NCI-H1694 (cell line): ENCODE results near the gene SEZ6.

Source experiments
- DNase-seq: peaks from one replicate; lab custom pipeline; 2025; lab: John Stamatoyannopoulos, UW

Gene SEZ6

DNA sequence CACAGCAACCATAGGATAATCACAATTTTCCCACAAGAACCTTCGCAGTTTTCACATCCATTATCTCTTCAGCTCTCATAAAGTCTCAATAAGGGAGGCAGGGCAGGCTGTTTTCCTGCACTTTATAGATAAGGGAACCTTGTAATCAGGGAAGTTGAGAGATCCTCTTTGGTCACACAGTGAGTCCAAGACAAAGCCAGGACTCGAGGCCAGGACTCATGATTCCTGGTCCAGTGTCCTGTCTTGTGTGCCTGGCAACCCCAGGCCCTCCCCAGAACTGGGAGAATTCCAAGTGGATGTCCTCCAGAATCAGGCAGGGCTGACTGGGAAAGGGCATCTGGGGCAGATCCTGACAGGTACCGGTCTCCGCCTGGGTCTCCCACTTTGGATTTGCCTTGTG is 31.4 kb downstream of the SEZ6 start:
- no peak for DNase-seq

DNA sequence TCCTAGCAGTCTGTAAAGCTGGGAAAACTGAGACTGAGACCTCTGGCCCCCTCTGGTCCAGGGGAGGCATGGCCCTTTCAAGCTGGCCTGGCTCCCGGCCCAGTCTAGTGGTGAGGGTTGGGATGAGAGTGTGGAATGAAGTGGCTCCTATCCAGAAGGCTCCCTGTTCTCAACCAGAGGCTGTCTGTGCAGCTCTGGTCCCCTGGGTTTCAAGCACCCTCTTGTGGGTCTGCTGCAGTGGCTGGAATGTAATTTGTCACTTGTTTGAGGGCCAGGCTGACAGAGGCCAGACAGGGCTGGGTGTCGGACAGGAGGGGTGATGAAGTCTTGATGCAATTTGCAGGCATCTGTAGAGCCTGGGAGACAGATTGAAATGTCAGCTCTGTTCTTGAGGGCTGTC is 32.4 kb downstream of the SEZ6 start:
- no peak for DNase-seq

DNA sequence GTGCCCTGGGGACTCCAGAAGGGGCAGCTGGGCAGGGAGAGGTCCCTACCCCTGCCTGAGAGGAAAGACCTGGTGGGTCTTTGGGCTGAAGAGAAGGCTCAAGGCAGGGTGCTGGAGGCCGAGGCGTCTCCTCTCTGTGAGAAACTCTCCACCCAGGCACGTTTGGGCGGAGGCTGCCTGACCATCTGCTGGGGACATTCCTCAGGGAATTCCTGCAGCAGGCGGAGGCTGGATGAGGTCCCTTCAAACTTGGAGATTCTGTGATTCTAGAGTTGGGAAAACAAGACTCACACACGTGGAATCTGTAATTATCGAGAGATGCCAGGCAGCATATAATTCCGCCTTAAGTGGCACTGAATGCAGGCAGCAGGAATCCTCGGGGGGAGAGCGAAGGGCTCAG is 33.4 kb downstream of the SEZ6 start:
- no peak for DNase-seq

DNA sequence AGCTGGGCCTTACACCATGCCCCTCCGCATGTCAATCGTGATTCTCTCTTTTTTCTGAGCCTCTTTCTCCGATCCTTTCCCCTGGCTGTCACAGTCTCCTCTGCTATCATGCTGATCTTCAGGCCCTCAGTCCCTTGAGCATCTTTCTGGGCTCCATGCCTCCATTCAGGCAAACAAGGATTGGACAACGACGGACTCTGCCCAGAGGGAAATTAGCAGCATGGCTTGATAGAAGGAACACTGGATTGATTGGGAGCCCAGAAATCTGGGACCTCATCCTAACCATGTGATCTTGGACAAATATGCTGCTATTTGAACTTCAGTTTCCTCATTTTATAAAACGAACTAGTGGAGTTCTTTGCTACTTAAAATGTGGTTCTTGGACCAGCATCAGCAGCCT is 35.0 kb downstream of the SEZ6 start:
- no peak for DNase-seq

DNA sequence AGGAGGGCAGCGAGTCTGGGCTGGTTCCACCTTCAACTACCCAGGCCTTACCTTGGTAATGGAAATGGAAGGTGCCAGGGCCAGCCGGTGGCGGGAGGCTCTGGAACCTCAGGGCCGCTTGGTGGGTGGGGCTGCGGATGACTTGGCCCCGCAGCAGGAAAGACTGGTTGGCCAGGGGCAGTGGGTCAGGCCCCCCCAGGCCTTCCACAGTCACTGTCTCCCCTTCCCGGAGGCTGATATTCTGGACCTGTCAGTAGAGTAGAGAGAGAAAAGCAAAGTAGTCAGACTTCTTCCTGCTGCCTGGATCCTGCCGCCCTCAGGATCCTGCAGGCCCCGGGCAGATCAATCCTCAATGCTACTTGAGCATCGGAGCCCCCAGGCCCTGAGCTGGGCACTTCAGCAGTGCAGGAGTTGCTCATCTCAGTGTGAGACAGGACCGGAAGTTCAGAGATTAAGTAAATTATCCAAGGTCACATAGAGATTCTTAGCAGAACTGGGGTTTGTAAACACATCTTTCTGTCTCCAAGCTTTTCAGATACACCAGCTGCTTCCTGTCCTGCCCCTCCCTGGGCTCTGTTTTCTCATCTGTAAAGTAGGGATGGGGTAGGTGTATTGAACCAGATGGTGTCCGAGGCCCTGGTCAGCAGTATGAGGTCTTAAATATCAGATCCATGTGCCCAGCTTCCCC is 36.0 kb downstream of the SEZ6 start:
- no peak for DNase-seq

DNA sequence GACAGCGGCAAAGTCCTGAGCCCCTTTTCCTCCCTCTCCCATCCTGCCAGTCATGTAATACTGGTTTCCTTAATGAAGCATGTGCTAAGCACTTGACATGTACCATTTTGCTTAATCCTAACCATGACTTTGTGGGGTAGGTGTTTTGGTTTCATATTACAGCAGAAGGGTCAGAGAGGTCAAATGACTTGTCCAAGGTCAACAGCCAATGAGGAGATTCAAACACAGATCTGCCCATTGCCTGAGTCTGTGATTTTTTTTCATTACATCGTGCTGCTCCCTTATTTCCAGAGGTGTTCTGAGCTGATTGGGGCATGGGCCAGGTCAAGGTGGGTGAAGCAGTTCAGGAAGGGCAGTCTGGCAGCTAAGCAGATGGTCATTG is 36.9 kb downstream of the SEZ6 start:
- no peak for DNase-seq

DNA sequence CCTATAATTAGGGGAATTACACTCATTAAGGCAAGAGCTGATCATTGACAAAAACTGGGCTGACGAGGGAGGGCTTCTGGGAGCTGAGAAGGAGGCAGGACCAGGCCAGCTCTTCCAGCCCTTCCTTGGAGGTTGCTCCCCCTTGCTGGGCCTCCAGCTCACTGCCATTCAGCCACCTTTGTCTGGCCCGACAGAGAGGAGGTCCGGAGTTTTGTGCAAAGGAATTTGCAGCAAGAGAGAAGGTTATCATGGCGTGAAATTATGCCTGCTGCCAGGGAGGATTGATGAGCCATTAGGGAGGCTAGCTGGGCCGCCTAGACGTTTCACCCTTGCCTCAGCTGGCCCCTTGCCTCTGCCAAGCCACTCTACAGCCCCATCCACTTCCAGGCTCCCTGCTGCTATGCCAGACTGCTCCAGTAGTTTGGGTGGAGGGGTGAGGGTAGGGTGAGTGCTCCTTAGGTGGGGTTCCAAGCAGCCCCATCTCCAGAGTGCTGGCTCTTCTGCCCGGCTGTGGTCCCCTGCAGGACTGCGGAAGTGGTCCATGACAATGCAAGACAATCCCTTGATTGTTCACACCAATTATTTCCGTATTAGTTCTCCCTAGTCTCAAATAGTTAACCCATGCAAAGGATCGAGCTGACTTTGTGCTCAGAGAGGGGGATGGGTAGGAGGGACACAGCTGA is 37.5 kb downstream of the SEZ6 start:
- DNase-seq: no peak

DNA sequence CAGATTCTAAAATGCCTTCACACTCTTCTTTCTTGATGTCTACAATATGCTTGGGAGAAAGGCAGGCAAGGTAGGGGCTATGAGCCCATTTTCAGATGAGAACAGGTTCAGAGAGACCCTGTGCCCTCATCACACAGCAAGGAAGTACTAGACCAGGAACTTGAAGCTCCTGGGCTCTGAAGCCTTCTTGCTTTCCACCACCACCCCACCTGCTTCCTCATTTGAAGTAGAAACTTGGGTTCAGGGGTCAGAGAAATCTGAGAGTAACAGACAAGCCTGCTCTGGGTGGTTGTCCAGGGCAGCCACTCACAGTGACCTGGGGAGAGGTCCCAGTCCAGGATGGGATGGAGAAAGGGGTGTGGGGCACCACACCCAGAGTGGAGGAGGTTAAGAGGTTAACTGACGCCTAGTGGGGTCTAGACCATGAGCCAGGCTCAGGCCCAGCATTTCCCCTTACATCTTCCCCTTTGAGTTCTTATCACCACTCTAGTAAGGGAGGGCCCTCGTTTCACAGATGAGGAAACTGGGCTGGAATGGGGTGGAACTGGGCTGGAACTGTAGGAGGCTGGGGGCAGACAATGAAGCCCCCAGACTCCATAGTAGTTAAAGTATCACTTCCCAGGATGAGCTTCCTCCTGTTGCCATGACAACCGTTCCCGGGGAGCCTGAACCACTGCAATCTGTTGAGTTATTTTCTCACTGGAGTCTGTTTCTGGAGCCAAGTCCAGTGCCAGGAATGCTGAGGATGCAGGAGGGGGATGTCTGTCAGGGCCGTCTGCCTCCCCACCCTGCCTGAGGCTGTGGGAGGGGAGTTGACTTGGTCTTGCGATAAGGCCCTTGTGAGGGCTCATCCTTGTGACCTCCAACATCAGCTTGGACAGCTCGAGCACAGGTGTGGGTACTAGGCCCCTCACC is 38.4 kb downstream of the SEZ6 start:
- peak; percentile 83 for DNase-seq

DNA sequence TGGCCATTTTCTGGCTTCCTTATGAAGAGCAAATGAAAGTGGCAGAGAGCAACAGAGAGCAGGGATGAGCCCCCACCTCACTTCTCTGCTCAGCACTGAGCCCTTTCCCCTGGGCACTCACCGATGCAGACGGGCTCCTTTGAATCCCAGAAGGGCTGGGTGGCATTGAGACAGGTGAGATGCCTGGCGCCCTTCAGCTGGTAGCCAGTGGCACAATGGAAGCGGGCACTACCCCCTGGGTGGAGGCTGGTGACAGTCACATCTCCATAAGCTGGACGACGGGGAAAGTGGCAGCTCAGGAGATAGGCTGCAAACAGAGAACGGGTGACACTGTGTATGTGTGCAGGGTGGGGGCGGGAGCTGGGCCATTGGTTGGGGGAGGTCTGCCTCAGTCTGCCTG is 42.0 kb downstream of the SEZ6 start:
- DNase-seq: no peak

DNA sequence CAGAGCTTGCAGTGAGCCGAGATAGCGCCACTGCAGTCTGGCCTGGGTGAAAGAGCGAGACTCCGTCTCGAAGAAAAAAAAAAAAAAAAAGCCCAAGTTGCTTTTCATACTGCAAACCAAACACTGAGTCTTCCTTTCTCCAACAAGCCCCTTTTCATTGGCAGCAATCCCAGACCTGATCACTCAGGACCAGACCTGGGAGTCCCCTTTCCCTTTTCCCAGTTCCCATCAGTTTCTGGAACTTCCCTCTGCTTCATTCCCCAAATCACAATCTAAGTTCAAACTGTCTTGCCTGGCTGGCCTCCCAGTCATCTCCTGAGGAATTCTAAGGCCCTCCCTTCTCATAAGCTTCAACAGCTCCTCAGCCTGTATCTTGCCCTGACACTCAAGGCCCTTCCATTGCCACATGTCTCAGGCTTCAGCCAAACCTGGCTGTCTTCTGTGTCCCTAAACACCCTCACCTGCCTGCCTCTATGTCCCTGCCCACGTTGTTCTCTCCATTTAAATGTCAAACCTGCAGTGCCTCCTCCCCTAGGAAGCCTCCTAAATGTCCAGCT is 42.7 kb downstream of the SEZ6 start:
- no peak for DNase-seq

DNA sequence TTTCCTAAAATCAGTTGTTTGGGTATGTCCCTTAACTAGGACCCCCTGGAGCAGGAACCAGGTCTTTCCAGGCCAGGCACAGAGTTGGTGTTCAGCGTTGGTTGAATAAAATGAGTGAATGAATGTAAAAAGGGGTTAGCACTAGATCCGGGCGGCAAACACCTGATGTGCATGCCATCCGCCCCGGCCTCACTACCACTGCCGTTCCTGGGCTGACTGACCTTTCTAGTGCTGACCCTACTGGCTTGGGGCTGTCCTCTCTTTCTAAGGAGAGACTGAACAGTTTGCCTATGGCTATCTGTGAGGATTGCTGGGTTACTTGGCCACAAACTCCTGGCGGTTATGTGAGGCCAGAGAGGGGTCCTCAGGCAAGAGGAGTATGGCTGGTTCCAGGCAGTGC is 44.4 kb downstream of the SEZ6 start:
- DNase-seq: no peak

DNA sequence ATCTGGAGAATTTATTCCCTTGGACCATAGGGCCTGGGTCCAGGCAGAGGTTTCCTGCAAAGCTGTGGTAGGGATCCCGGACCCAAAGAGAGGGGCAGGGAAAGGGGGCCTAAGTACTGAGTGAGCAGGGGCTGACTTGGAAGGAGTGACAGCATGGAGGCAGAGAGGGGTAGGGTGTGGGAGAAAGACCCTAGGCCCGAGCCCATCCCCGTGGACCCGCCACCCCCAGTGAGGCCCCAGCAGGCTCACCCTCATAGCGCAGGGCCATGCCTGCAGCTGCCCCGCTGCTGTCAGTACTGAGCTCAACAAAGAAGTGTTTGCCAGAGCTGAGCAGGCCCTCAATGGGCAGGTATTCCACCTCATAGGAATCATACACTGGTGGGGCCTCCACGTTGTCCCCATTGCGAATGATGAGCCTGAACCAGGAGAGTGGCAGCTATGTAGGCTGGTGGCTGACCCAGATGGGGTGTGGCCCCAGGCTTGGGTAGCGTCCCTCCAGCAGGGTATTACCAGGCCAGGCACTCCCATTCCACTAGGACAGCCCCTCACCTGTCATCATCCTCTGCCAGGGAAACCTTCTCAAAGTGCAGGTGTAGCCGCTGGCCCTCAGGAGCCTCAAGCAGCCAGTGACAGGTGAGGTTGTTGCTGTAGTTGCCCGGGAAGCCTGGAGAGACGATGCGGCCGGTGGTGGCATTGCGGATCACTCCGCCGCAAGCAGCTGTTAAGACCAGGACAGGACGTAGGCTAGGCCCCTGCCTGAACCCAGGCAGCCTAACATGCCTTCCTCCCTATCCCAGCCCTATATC is 45.4 kb downstream of the SEZ6 start:
- DNase-seq: no peak

DNA sequence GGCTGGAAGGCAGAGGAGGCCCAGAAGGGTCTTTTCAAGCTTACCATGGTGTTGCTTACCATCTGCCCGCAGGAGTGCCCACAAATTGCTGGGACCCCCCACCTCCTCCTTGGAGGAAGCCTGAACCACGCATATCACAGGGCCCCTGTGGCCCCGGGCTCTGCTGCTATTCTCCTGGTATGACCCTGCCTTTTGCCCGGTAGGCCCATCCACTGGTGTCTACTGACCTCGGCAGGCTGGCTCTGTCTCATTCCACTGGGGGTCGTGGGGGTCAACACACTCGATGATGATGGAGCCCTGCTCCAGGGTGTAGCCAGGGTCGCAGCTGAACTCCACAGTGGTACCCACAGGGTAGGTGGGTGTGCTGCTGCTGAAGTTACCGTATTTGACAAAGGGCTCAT is 46.4 kb downstream of the SEZ6 start:
- no peak for DNase-seq

DNA sequence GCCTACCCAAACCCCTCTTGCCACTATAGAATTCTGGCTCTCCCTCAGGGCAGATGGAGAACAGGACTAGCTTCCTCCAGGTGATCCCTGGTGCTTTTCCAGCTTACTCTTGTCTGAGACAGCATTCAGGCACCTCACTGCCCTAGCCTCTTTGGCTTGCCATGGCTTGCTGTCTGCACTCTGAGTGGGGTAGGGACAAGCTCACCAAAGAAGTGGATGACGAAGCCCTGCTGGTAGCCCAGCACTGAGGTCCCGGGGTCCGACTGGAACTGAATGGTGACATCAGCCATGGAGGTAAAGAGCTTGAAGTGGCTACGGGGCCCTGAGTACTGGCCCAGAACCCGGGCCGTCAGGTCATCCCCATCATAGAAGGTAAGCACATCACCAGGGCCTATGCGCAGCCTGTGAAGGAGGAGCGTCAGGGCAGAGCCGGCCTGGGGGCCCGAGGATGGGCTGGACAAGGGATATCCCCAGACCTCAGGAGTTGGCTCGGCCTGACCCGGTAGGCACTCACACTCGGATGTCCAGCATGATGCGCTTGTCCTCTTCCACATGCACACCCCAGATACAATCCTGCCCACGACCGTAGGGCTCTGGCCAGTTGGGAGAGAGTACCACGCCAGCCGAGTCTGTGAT is 46.9 kb downstream of the SEZ6 start:
- DNase-seq: no peak

DNA sequence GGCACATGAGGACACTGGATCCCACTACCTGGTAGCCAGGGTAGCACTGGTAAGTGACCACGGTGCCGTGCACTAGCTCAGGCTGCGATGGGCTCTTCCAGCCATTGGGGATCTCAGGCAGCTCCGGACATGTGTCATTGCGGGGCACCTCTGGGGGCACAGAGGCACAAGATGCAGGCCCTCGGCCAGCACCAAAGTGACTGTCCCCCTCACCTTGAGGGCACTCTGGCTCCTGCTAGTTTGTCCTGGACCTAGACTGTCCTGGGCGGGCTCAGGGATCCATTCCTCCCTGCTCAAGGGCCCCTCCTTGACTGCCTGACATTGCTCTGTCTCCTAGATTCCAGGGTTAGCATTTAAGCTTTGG is 47.9 kb downstream of the SEZ6 start:
- no peak for DNase-seq

DNA sequence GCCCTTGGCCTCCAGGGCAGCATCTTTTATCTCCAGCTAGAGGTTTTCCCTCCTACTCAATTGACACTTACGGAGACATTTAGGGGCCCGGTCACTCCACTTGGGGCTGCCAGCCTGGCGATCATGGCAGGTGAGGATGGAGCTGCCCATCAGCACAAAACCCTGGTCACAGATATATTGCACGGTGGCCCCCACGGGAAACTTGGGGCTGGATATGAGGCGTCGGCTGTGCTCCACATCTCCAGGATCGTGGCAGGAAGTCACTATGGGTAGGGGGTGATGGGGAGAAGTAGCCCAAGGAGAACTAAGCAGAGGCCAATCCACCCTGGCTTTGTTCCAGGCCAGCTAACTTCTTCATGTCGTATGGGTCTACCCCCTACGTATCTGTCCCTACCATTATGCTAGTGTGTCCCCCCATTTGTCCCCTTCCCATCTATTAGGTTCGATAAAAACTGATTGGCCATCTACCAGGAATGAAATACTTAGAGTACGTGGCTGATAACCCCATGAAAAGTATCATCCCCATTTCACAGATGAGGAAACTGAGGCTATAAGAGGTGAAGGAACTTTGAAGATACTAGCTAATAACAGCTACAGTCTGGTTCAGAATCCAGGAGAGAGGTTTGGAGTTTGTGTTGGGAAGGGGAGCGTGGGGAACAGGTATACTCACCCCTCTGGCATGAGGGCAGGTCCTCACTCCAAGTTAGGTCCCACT is 48.4 kb downstream of the SEZ6 start:
- no peak for DNase-seq

DNA sequence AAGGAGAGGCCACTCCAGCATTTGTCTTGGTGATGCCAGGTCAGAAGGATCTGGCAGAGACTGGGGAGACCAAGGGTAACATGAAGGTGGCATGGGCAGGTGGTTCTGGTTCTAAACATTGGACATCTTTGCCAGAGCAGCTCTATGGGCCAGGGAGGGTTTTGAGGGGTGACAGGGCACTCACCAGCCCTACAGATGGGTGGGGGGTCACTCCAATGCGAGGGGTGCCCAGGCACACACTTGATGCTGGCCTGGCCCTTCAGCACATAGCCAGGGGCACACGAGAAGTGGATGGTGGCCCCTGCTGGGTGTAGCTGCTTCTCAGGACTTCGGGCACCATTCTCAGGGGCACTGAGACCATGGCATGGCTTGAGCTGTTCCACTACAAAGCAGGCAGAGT is 49.0 kb downstream of the SEZ6 start:
- no peak for DNase-seq

DNA sequence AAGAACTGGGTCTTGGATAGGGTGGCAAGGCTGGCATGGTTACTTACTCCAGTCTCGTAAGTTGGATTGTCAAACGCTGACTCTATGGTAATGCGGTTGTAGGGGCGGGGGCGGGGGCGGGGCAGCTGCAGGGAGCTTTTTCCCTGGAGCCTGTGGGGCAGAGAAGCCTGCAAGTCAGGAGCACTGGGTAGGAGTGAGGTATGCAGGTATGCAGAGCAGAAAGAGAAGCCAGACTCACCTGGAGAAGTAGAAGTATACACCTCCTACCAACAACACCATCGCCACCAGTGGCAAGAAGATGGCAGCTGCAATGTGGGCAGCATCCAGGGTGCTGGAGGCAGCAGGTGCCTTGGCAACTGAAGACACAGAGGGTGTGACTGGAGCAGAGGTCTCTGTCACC is 49.7 kb downstream of the SEZ6 start:
- DNase-seq: no peak

DNA sequence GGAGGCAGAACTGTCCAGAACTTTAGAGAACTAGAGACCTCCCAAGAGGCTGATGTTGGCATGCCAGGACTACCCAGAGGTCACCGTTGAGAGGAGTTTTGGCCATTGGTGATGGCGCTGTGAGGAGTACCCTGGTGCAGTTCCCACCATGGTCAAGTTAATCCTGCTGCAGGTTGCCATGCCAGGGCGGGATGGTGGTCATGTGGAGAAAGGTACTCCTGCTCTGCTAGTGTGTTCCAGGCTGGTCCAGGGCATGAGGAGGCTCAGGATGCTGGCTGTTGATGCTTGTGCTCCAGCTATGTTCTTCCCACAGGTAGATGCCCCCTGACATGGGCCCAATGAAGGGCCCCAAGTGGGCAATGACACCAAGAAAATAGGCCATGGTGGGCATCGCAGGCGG is 50.4 kb downstream of the SEZ6 start:
- DNase-seq: no peak

DNA sequence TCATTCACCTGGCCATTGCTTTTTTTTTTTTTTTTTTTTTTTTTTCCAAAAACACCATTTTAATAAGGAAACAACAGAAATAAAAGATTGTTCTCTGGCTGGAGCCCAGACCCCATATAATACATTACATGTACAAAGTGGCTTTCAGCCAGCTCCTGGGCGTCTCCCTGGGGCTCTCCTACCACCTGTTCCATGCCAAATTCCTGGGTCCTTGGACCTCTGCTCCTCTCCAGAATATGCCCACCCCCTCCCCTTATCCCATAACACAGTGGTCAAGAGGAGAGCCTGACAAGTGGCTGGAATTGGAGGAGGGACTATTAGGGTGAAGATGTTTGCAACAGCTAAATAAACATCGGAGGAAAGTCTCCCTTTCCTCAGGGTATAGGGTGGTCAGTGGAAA is 50.9 kb downstream of the SEZ6 start:
- no peak for DNase-seq
